MM.1S (cell line): Measurements from ENCODE around the gene UTP11.

Experiments
- CTCF ChIP-seq: fragments of 300-600 bp; sonication (generic); IDR thresholded peaks from 2 replicates; pipeline ENCODE4 v1.5.1; 2016; ENCODE audit warnings: antibody characterized with exemption, low read length, mixed read lengths
- EZH2 ChIP-seq: fragments of 300-600 bp; sonication (generic); optimal IDR thresholded peaks from 2 replicates; pipeline ENCODE3; 2017; ENCODE audit warnings: low read depth, mild to moderate bottlenecking, antibody characterized with exemption, low read length, mixed read lengths
- EZH2phosphoT487 ChIP-seq: fragments of 300-600 bp; sonication (generic); IDR thresholded peaks from 2 replicates; pipeline ENCODE4 v1.6.1; 2018; ENCODE audit warnings: antibody characterized with exemption, low read length

GRCh38 chr1:38051079-38051543 is 38.6 kb downstream of the UTP11 start:
- no peak for TF ChIP-seq EZH2phosphoT487
- TF ChIP-seq CTCF = no peak
- no peak for TF ChIP-seq EZH2
